NCI-H2171 treated with DMSO at 0.1 percent for 48 hours (cell line): ENCODE data around the gene MADD.
A peak's percentile ranks its signal among the peaks of the same experiment; 100 is the strongest.

Experiments
- DNase-seq: peaks from one replicate; lab custom pipeline; 2025; lab: John Stamatoyannopoulos, UW

MADD gene

GRCh38 chr11:47340980-47341775, 71.2 kb downstream of the MADD start:
- DNase-seq: no peak

GRCh38 chr11:47342036-47342803, 72.3 kb downstream of the MADD start:
- DNase-seq: no peak

GRCh38 chr11:47342854-47343253, 72.9 kb downstream of the MADD start:
- no peak for DNase-seq

GRCh38 chr11:47345890-47346563, 76.1 kb downstream of the MADD start:
- no peak for DNase-seq

DNA sequence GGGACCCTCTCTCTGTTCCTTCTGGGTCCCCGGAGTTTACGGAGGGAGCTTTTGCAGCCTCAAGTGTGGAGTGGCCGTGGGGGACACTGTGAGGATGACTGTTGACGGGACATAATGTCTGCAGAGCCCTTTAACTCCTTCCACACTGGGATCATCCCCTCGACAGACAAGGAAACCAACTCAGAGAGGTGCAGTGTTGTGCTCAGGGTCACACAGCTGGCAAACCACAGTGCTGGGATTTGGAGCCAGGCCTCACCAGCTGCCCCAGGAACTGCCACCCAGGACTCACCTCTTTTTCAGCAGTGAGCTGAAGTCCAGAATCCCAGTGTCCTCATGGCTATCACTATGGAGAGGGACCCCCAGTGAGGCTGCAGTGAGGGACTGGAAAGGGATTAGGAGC, 77.2 kb downstream of the MADD start:
- DNase-seq: no peak

GRCh38 chr11:47348131-47348802, 78.3 kb downstream of the MADD start:
- no peak for DNase-seq

GRCh38 chr11:47348859-47349258, 78.9 kb downstream of the MADD start:
- DNase-seq: peak; percentile 64

DNA sequence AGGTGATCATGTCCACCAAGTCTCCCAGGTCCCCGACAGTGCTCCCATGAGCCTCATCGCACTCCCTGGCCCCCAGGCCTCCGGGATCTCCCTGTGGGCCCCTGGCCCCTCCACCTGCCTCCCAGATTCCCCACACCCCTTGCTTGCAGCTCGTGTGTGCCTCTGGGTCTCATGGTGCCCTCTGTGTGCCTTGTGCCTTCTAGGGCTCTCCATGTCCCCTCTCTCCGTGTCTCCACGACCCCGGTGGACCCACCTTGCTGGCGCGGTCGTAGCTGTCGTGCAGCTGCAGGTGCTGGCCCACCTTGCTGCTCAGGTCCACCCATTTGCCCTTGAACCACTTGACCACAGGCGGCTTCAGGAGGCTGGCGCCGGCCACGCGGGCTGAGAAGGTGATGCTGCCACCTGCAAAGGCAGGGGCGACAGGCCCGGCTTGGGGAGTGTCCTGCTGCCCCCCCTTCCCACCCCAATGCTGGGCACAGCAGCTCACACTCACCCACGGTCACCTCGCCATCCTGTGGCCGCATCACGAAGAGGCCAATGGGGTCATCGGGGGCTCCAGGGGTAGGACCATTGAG, 79.7 kb downstream of the MADD start:
- no peak for DNase-seq

DNA sequence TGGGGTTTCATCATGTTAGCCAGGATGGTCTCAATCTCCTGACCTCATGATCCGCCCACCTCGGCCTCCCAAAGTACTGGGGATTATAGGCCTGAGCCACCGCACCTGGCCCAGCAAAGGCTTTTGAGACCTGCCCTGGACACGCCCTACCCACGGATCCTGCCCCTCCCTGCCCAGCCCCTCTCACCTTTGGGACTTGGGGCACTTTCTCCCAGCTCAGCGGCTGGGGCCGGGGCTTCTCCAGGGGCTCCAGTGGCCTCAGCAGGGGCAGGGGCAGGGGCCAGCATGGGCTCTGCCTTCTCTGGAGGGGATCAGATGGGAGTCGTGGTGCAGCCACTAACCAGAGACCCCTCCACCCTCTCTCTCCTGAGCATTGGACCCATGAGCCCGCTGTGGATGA, 80.4 kb downstream of the MADD start:
- DNase-seq: no peak

DNA sequence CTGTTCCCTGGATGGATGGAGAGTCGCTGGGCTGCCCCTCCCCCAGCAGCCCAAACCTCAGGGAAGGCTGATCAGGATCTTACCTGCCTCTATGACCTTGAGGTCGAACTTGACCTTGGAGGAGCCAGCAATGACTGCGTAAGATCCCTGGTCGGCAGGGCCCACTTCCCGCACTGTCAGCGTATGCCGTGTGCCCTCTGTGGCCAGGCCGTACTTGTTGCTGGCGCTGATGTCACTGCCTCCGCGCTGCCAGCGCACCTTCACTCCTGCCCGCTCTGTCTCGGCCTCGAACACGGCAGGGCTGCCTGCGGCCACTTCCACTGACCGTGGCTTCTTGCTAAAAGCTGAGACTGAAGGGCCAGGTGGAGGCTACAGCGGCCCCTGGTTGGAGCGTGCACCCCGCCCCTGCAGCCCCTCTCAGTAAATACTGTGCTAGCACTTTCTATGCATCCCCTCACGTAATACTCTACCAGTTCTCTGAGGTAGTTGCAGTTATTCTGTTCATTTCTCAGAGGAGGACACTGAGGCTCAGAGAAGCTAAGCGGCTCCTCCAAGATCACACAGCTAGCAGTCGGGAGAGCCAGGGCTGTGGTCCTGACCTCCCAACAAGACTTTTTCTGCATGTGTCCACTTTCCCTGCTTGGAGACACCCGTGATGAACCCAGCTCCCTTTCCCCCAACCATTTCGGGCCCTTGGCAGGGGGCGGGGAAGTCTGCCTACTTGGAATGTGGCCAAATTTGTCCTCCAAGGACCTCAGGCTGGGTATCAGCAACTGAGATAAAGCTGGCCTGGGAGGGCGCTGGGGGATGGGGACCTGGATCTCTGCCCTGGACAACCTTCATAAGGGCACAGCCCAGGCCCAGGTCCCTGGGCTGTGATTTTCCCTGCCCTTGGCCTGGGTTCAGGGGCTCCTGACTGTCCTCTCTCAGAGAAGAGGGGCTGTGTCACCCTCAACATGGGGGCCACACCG, 81.5 kb downstream of the MADD start:
- DNase-seq: no peak

DNA sequence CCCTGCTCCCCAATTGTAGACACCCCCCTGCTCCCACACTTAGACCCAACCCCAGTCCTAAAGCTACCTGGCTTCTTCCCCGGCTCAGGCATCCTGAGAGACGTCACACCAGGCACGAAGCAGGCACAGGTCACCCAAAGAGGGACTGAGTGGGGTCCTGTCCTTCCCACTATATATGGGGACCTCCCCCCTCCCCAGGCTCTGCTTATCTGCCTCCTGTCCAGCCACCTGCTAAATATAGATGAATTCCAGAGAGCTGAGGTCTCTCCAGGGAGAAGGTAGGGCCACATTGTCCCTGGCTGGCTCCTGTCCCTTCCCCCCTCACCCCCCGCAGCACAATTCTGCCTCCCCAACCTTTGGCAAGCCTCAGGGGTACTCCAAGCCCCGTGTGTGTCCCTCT, 82.6 kb downstream of the MADD start, which contains the start of gene MYBPC3:
MYBPC3 (minus strand) TSS at position 147 of the 400 bp plus-strand sequence; CDS start at position 92, 55 bp downstream.
- no peak for DNase-seq

DNA sequence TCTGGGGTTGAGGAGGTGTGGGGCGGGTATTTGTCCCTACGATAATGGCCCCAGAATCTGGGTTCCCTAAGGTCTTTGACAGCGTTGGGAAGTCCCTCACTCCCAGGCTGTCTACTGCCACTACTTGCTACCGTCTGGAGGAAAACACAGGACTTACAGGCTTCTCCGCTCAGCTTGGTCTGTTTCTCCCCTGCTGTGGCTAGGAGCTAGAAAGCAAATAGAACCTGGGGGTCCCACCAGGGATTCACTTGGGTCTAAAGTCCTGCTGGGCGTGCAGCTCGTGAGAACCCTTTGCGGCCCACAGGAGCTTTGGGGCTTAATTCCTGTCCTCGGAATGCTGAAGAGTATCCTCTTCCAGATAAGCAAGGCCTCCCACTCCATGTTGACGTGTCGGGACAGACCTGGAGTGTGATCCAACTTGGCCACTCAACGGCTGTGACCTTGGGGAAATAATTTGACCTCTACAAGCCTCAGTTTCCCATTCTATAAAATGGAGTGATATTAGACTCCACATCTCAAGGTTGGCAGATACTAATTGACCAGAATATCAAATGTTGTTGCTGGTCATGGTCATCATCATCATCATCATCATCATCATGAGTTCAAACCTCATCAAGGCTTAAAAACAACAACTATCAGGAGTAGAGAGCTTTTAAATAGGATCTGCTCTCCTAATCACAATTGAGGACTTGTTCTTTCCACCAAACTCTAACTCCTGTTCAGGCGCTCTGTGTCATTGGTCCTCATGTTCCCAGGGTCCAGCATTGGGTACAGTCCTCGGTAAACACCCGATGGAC, 84.2 kb downstream of the MADD start:
- DNase-seq: no peak

- DNase-seq: no peak
These were observed 85.0 kb downstream of the MADD start for GRCh38 chr11:47354913-47355282.

DNA sequence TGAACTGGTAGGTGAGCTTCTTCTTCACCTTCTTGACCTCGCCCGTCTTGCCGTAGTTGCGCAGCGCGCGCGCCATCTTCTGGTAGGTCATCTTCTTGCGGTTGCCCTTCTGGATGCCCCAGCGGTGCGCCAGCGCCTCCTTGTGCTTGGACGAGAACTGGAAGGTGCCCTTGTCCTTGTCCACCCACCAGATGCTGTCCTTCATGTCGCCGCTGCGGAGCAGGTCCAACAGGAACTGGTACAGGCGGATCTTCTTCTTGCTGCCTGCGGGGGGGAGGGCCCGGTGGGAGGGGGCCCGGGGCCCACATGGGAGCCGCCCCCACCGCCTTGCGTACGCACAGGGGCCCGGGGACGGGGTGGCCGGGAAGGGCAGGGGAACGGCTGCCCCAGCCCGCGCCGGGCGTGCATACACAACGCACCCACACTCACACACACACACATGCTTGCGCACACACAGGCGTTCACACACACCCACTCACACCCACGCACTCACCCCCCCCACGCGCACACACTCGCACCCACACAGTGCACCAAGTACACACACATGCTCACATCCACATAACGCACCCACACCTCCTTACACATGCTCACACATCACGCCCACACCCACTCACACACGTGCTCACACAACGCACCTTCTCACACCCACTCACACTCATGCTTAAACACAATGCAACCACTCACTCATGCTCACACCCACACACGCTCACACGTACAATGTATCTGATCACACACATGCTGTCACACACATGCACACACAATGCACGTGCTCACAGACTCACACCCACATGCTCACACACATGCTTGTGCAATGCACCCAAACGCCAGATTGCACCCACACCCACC, 85.6 kb downstream of the MADD start:
- peak; percentile 93 for DNase-seq

- no peak for DNase-seq
These were observed 86.4 kb downstream of the MADD start for GRCh38 chr11:47356129-47356997.

DNA sequence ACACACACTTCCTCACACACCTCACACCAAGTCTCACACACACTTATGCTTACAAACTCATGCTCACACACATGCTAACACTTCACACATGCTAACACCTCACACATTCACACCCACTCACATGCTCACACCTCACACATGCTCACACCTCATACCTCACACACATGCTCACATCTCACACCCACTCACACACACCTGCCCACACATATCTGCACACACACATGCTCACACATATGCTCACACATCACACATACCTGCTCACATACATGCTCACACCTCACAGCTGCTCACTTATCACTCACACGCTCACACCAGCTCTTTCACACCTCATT, 87.0 kb downstream of the MADD start:
- no peak for DNase-seq

DNA sequence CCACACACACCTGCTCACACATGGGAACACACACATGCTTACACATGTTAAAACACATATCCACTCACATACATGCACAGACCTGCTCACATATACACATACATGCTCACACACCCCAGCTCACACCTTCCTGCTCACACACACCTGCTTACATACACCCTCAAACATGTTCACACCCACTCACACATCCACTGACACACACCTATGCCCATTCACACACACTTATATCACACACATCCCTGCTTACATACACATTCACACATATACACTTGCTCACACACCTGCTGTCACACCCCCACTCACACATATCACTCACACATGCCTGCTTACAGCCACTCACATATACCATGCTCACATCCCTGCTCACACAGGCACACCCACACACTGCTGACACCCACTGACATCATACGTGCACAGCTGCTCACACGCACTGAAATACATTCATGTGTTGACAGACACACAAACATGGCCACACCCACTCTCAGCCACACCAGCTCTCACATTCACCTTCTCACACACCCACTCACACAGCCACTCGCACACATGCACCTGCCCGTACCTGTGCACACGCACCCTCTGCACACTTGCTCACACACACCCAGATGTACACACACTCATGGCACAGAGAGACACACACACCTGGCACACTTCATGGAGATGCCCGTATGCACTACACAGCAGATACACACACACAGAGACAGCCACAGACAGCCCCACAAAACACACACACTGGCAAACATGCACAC, 88.2 kb downstream of the MADD start:
- DNase-seq: no peak

DNA sequence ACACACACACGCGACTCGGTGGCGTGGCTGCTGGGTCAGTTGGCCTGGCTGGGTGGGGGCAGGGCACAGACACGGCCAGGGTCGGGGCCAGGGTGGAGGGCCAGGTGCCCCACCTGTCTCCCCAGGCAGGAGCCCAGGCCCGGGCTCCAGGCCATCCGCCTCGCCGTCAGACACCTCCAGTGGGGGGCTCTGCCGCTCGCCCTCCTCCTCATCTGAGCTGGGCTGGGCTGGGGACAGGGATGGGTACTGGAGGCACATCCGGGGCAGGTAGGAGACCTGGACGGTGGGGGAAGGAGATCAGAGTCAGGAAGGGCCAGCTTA, 88.8 kb downstream of the MADD start:
- no peak for DNase-seq
